HepG2 (cell line): ENCODE data around the gene HNRNPUL2. TPM values are rescaled to one million over a fixed set of nuclear protein-coding genes. Genes with fewer than 3 reads are reported as not detected.
A peak's percentile ranks its signal among the peaks of the same experiment; 100 is the strongest.

Source experiments
- ARID4A ChIP-seq: sonication (generic); formaldehyde crosslinking; IDR thresholded peaks from 2 replicates; pipeline ENCODE4 v1.5.0; 2020; ENCODE audit warnings: mild to moderate bottlenecking, missing genetic modification reagents, borderline replicate concordance
- HMG20A ChIP-seq: IDR thresholded peaks from 2 replicates; pipeline ENCODE4 v1.6.1; 2016; ENCODE audit warnings: borderline replicate concordance
- ISL2 ChIP-seq: sonication (generic); formaldehyde crosslinking; IDR thresholded peaks from 2 replicates; pipeline ENCODE4 v1.5.0; 2020; ENCODE audit warnings: missing genetic modification reagents
- MED1 ChIP-seq: sonication (generic); formaldehyde crosslinking; IDR thresholded peaks from 2 replicates; pipeline ENCODE4 v1.4.0; 2020; ENCODE audit warnings: missing genetic modification reagents
- POLR2A ChIP-seq, 2 experiments: IDR thresholded peaks; 2 replicates each; pipeline ENCODE4 v1.6.1; 2011; ENCODE audit warnings: low read depth in 2 of 2, low read length in 2 of 2, mild to moderate bottlenecking in 1 of 2, moderate library complexity in 1 of 2; ENCODE audit not compliant: insufficient read depth in 1 of 2
- PRDM10 ChIP-seq: sonication (generic); formaldehyde crosslinking; IDR thresholded peaks from 2 replicates; pipeline ENCODE4 v1.4.0; 2020; ENCODE audit warnings: low read depth, missing genetic modification reagents
- SP1 ChIP-seq, 2 experiments: fragments of 450-650 bp in 1 of 2; sonication (generic) in 1 of 2; formaldehyde crosslinking in 1 of 2; IDR thresholded peaks; 2 replicates each; pipeline versions ENCODE4 v1.4.0 to v1.6.1; 2016 to 2020; ENCODE audit warnings: missing genetic modification reagents in 1 of 2
- TBX3 ChIP-seq: fragments of 450-650 bp; IDR thresholded peaks from 2 replicates; pipeline ENCODE4 v1.6.1; 2017; ENCODE audit warnings: antibody characterized with exemption, mild to moderate bottlenecking, inconsistent platforms, borderline replicate concordance
- USF2 ChIP-seq, 2 experiments: sonication (generic) in 1 of 2; formaldehyde crosslinking in 1 of 2; IDR thresholded peaks; 2 replicates each; pipeline versions ENCODE4 v1.5.1 to v1.6.1; 2011 to 2020; ENCODE audit warnings: borderline replicate concordance in 1 of 2, low read depth in 1 of 2, low read length in 1 of 2, mild to moderate bottlenecking in 1 of 2, missing genetic modification reagents in 1 of 2, moderate library complexity in 1 of 2
- ZNF784 ChIP-seq: sonication (generic); formaldehyde crosslinking; IDR thresholded peaks from 2 replicates; pipeline ENCODE4 v1.5.1; 2020; ENCODE audit warnings: missing genetic modification reagents, mild to moderate bottlenecking, borderline replicate concordance
- polyA plus RNA-seq, 8 experiments: library from polyadenylated mRNA; depleted of rRNA in 3 of 8; stranded (reverse) in 7 of 8; unstranded in 1 of 8; fragments of >200 nt; fragmentation: Illumina TruSeq in 4 of 8; extraction: Trizol in 4 of 8; gene quantifications; 2 replicates each; pipeline versions ENCODE4 v1.2.1 to v1.2.3, GENCODE V29; 2011 to 2016; ENCODE audit warnings: low read depth in 4 of 8, missing spikeins in 1 of 8, mixed read lengths in 1 of 8; ENCODE audit not compliant: insufficient read depth in 1 of 8
- total RNA-seq, 5 experiments: library from RNA; depleted of rRNA; stranded (reverse); fragments of >200 nt; fragmentation: Illumina TruSeq; extraction: Trizol; gene quantifications; 2 replicates each; pipeline ENCODE4 v1.2.3, GENCODE V29; 2016; ENCODE audit warnings: low read depth in 1 of 5
- TF ChIP-seq, protein P1 (sequence below): sonication (generic); formaldehyde crosslinking; IDR thresholded peaks from 2 replicates; pipeline ENCODE4; 2020; ENCODE audit warnings: missing genetic modification reagents, mild to moderate bottlenecking, borderline replicate concordance

Gene HNRNPUL2
- total and polyA plus RNA-seq, 2 of the 13 experiments (the other 11 are each of a cell fraction or from before 2014, with no cell fraction given) = 8.4 to 9.6 TPM

GRCh38 chr11:62771144-62772021, 44.1 kb upstream of the HNRNPUL2 start, which contains the start of gene TAF6L (continued):
- peak; percentile 95 for TF ChIP-seq USF2 (IDR thresholded peaks at IDR 0.05; ENCODE audit: low read depth, low read length)
- TF ChIP-seq USF2 (CRISPR knock-in tag; IDR thresholded peaks at IDR 0.05; ENCODE audit: borderline replicate concordance) = peak; percentile 94; the same call in 1 of the 2 replicates
- 0 out of 2 replicates have a peak, but pooled peaks have one; percentile 26 for TF ChIP-seq ISL2
- TF ChIP-seq ARID4A (CRISPR knock-in tag) = peak; percentile 88; the same call in 1 of the 2 replicates
- TF ChIP-seq MED1 (CRISPR knock-in tag) = 0 out of 2 replicates have a peak, but pooled peaks have one; percentile 11
- TF ChIP-seq SP1 (IDR thresholded peaks at IDR 0.05) = 0 out of 2 replicates have a peak, but pooled peaks have one; percentile 43
- TF ChIP-seq SP1 (CRISPR knock-in tag; IDR thresholded peaks at IDR 0.05) = peak; percentile 84
- TF ChIP-seq TBX3 = 0 out of 2 replicates have a peak, but pooled peaks have one; percentile 25
- TF ChIP-seq POLR2A (IDR thresholded peaks at IDR 0.05; ENCODE audit: insufficient read depth in 1 of 2, low read depth in 2 of 2, low read length in 2 of 2) = peak; percentile 60 to 88; a peak in 3 of 4 replicates
- TF ChIP-seq, protein P1, sequence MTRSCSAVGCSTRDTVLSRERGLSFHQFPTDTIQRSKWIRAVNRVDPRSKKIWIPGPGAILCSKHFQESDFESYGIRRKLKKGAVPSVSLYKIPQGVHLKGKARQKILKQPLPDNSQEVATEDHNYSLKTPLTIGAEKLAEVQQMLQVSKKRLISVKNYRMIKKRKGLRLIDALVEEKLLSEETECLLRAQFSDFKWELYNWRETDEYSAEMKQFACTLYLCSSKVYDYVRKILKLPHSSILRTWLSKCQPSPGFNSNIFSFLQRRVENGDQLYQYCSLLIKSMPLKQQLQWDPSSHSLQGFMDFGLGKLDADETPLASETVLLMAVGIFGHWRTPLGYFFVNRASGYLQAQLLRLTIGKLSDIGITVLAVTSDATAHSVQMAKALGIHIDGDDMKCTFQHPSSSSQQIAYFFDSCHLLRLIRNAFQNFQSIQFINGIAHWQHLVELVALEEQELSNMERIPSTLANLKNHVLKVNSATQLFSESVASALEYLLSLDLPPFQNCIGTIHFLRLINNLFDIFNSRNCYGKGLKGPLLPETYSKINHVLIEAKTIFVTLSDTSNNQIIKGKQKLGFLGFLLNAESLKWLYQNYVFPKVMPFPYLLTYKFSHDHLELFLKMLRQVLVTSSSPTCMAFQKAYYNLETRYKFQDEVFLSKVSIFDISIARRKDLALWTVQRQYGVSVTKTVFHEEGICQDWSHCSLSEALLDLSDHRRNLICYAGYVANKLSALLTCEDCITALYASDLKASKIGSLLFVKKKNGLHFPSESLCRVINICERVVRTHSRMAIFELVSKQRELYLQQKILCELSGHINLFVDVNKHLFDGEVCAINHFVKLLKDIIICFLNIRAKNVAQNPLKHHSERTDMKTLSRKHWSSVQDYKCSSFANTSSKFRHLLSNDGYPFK = peak; percentile 44; the same call in 1 of the 2 replicates
- TF ChIP-seq ZNF784 (CRISPR knock-in tag) = no peak; the same call in 1 of the 2 replicates
- peak; percentile 67; the same call in 1 of the 2 replicates for TF ChIP-seq PRDM10
- TF ChIP-seq HMG20A = no peak
